Measurements from ENCODE around the gene HNRNPUL2.

Gene HNRNPUL2

GRCh38 chr11:62715150-62716130, 11.8 kb downstream of the HNRNPUL2 start:
- TF ChIP-seq TAF1 (IDR thresholded peaks at IDR 0.05; ENCODE audit: low read depth) = no peak
- no peak for TF ChIP-seq ZBTB7A (IDR thresholded peaks at IDR 0.05; ENCODE audit: low read depth)
- no peak for TF ChIP-seq MAX (IDR thresholded peaks at IDR 0.05)
- TF ChIP-seq NFIC (IDR thresholded peaks at IDR 0.05) = no peak
- TF ChIP-seq YY1 (IDR thresholded peaks at IDR 0.05; ENCODE audit: low read depth) = no peak
- TF ChIP-seq REST (IDR thresholded peaks at IDR 0.05; ENCODE audit: low read depth) = no peak
- TF ChIP-seq EGR1 (IDR thresholded peaks at IDR 0.05) = no peak
- no peak for TF ChIP-seq USF1 (IDR thresholded peaks at IDR 0.05)

- TF ChIP-seq CEBPB (IDR thresholded peaks at IDR 0.05) (no peak), ZBTB7A (IDR thresholded peaks at IDR 0.05; ENCODE audit: low read depth) (no peak)
Measured at GRCh38 chr11:62713343-62713742, 13.9 kb downstream of the HNRNPUL2 start.

GRCh38 chr11:62712861-62713260, 14.4 kb downstream of the HNRNPUL2 start:
- TF ChIP-seq REST (IDR thresholded peaks at IDR 0.05; ENCODE audit: low read depth) = no peak
- no peak for TF ChIP-seq RAD21 (IDR thresholded peaks at IDR 0.05; ENCODE audit: low read depth)
- no peak for TF ChIP-seq FOXM1 (IDR thresholded peaks at IDR 0.05; ENCODE audit: borderline replicate concordance, low read depth)
- TF ChIP-seq TAF1 (IDR thresholded peaks at IDR 0.05; ENCODE audit: low read depth) = no peak
- TF ChIP-seq CREB1 (IDR thresholded peaks at IDR 0.05; ENCODE audit: low read depth) = no peak
- TF ChIP-seq TCF12 (IDR thresholded peaks at IDR 0.05; ENCODE audit: low read depth) = no peak
- TF ChIP-seq CEBPB (IDR thresholded peaks at IDR 0.05) = no peak
- TF ChIP-seq USF1 (IDR thresholded peaks at IDR 0.05) = no peak
- TF ChIP-seq MAX (IDR thresholded peaks at IDR 0.05) = no peak
- TF ChIP-seq YY1 (IDR thresholded peaks at IDR 0.05; ENCODE audit: low read depth) = no peak

GRCh38 chr11:62712276-62712812, 14.9 kb downstream of the HNRNPUL2 start:
- TF ChIP-seq YY1 (IDR thresholded peaks at IDR 0.05; ENCODE audit: low read depth) = no peak
- no peak for TF ChIP-seq TEAD4 (IDR thresholded peaks at IDR 0.05)
- no peak for TF ChIP-seq USF1 (IDR thresholded peaks at IDR 0.05)
- TF ChIP-seq REST (IDR thresholded peaks at IDR 0.05; ENCODE audit: low read depth) = no peak
- TF ChIP-seq ZBTB7A (IDR thresholded peaks at IDR 0.05; ENCODE audit: low read depth) = no peak
- no peak for TF ChIP-seq CREB1 (IDR thresholded peaks at IDR 0.05; ENCODE audit: low read depth)
- no peak for TF ChIP-seq FOXM1 (IDR thresholded peaks at IDR 0.05; ENCODE audit: borderline replicate concordance, low read depth)
- TF ChIP-seq TAF1 (IDR thresholded peaks at IDR 0.05; ENCODE audit: low read depth) = no peak
- TF ChIP-seq TCF12 (IDR thresholded peaks at IDR 0.05; ENCODE audit: low read depth) = no peak
- TF ChIP-seq NFIC (IDR thresholded peaks at IDR 0.05) = no peak
- TF ChIP-seq MAX (IDR thresholded peaks at IDR 0.05) = no peak
- no peak for TF ChIP-seq EP300 (IDR thresholded peaks at IDR 0.05; ENCODE audit: borderline replicate concordance)
- TF ChIP-seq RAD21 (IDR thresholded peaks at IDR 0.05; ENCODE audit: low read depth) = no peak
- no peak for TF ChIP-seq CEBPB (IDR thresholded peaks at IDR 0.05)
- TF ChIP-seq EGR1 (IDR thresholded peaks at IDR 0.05) = no peak

Measured in Ishikawa (cell line).